IMR-90 (cell line): ENCODE results near the gene CGN. TPM values are rescaled to one million over a fixed set of nuclear protein-coding genes. Genes with fewer than 3 reads are reported as not detected.

ENCODE experiments used
- ATAC-seq: fragments of 200-7000 bp; cut with Tn5 transposase; 2 replicates; pipeline ENCODE4 v1.9.1; 2020; ENCODE audit warnings: low read depth, mild to moderate bottlenecking, moderate library complexity
- BruUV-seq: library from RNA; stranded (reverse); fragments of 400-500 nt; replicated peaks from 2 replicates; lab custom pipeline; 2021; lab: Mats Ljungman, UMichigan
- CTCF ChIA-PET: fragments of 300-600 bp; formaldehyde crosslinking; extraction: SDS; loops from one replicate; lab custom pipeline; 2021; ENCODE audit warnings: antibody characterized with exemption; lab: Yijun Ruan, JAX
- POLR2A ChIA-PET: fragments of 300-600 bp; sonication (Branson Sonifier 250); formaldehyde crosslinking; loops from one replicate; lab custom pipeline; 2022; ENCODE audit warnings: antibody characterized with exemption; ENCODE audit not compliant: unreplicated experiment; lab: Charles Lee
- DNase-seq: peaks from one replicate; pipeline ENCODE4 v3.0.0; 2013
- H2AFZ ChIP-seq: replicated peaks from 2 replicates; pipeline ENCODE3; 2013; ENCODE audit warnings: low read length, mild to moderate bottlenecking; ENCODE audit not compliant: poor library complexity
- H2AK5ac ChIP-seq: 2 replicates; pipeline ENCODE4 v1.6.1; 2013; ENCODE audit warnings: low read depth, low read length, inconsistent platforms
- H2AK9ac ChIP-seq: replicated peaks from 2 replicates; pipeline ENCODE3; 2013; ENCODE audit warnings: mild to moderate bottlenecking, low read depth, low read length, moderate library complexity; ENCODE audit not compliant: poor library complexity
- H2BK120ac ChIP-seq: 2 replicates; pipeline ENCODE4 v1.6.1; 2013; ENCODE audit warnings: low read depth, low read length, inconsistent platforms
- H2BK15ac ChIP-seq: 3 replicates; pipeline ENCODE4 v1.6.1; 2013; ENCODE audit warnings: low read depth, low read length, inconsistent platforms
- H2BK20ac ChIP-seq: 2 replicates; pipeline ENCODE4 v1.6.1; 2013; ENCODE audit warnings: low read depth, mild to moderate bottlenecking, inconsistent platforms, low read length, moderate library complexity
- H2BK5ac ChIP-seq: 2 replicates; pipeline ENCODE4 v1.6.1; 2013; ENCODE audit warnings: mild to moderate bottlenecking, low read depth, low read length, inconsistent platforms; ENCODE audit not compliant: poor library complexity, severe bottlenecking
- H3K14ac ChIP-seq: replicated peaks from 2 replicates; pipeline ENCODE4 v1.6.1; 2013; ENCODE audit warnings: low read depth, low read length, inconsistent platforms
- H3K18ac ChIP-seq: 2 replicates; pipeline ENCODE4 v1.6.1; 2013; ENCODE audit warnings: low read depth, low read length, control low read depth
- H3K23ac ChIP-seq: 2 replicates; pipeline ENCODE4 v1.6.1; 2013; ENCODE audit warnings: low read depth, low read length, inconsistent platforms
- H3K27ac ChIP-seq: 2 replicates; pipeline ENCODE4 v1.5.1; 2013; ENCODE audit warnings: mild to moderate bottlenecking, control low read depth, low read length; ENCODE audit not compliant: insufficient read depth
- H3K27me3 ChIP-seq: 2 replicates; pipeline ENCODE4 v1.6.1; 2013; ENCODE audit warnings: low read length; ENCODE audit not compliant: control insufficient read depth, insufficient read depth
- H3K36me3 ChIP-seq: 2 replicates; pipeline ENCODE4 v1.6.1; 2013; ENCODE audit warnings: low read length, mixed read lengths; ENCODE audit not compliant: control insufficient read depth, insufficient read depth
- H3K4ac ChIP-seq: 2 replicates; pipeline ENCODE4 v1.6.1; 2013; ENCODE audit warnings: low read depth, low read length, inconsistent platforms
- H3K4me1 ChIP-seq: 2 replicates; pipeline ENCODE4 v1.6.1; 2013; ENCODE audit warnings: low read length, mixed read lengths; ENCODE audit not compliant: control insufficient read depth, insufficient read depth
- H3K4me2 ChIP-seq: 2 replicates; pipeline ENCODE4 v1.6.1; 2013; ENCODE audit warnings: low read depth, mild to moderate bottlenecking, control low read depth, low read length, moderate library complexity
- H3K4me3 ChIP-seq: 2 replicates; pipeline ENCODE4 v1.5.1; 2013; ENCODE audit warnings: low read depth, mild to moderate bottlenecking, control low read depth, low read length, moderate library complexity; ENCODE audit not compliant: insufficient read depth
- H3K56ac ChIP-seq: 2 replicates; pipeline ENCODE4 v1.6.1; 2013; ENCODE audit warnings: low read length, inconsistent platforms; ENCODE audit not compliant: insufficient read depth; ENCODE audit errors: extremely low read depth
- H3K79me1 ChIP-seq, 2 experiments: 2 replicates each; pipeline ENCODE4 v1.6.1; 2013; ENCODE audit warnings: low read length in 2 of 2, inconsistent platforms in 1 of 2, low read depth in 1 of 2
- H3K9ac ChIP-seq: 2 replicates; pipeline ENCODE4 v1.6.1; 2013; ENCODE audit warnings: low read depth, low read length, control low read depth
- H3K9me1 ChIP-seq: 2 replicates; pipeline ENCODE4 v1.6.1; 2013; ENCODE audit warnings: low read length, inconsistent platforms; ENCODE audit not compliant: insufficient read depth
- H3K9me3 ChIP-seq: 2 replicates; pipeline ENCODE4 v1.6.1; 2013; ENCODE audit warnings: low read length; ENCODE audit not compliant: control insufficient read depth, insufficient read depth
- H4K20me1 ChIP-seq: 2 replicates; pipeline ENCODE4 v1.6.1; 2013; ENCODE audit warnings: low read length, inconsistent platforms; ENCODE audit not compliant: insufficient read depth
- H4K5ac ChIP-seq: 2 replicates; pipeline ENCODE4 v1.6.1; 2013; ENCODE audit warnings: mild to moderate bottlenecking, low read depth, low read length, control low read depth
- H4K8ac ChIP-seq, 2 experiments: 2 replicates each; pipeline ENCODE4 v1.6.1; 2013; ENCODE audit warnings: low read depth in 2 of 2, low read length in 2 of 2, control low read depth in 1 of 2, inconsistent platforms in 1 of 2
- H4K91ac ChIP-seq: 2 replicates; pipeline ENCODE4 v1.6.1; 2013; ENCODE audit warnings: low read depth, low read length, inconsistent platforms; ENCODE audit not compliant: insufficient read depth
- BHLHE40 ChIP-seq: fragments of 150-350 bp; IDR thresholded peaks from 2 replicates; pipeline ENCODE4 v1.6.1; 2016; ENCODE audit warnings: mild to moderate bottlenecking, low read depth, low read length
- CEBPB ChIP-seq: IDR thresholded peaks from 2 replicates; pipeline ENCODE4 v1.6.1; 2012; ENCODE audit warnings: low read depth, low read length, improper control_type of control experiment
- CHD1 ChIP-seq: IDR thresholded peaks from 2 replicates; pipeline ENCODE4 v1.6.1; 2012; ENCODE audit warnings: low read depth, low read length, improper control_type of control experiment
- FOS ChIP-seq: fragments of 150-350 bp; IDR thresholded peaks from 2 replicates; pipeline ENCODE4 v1.6.1; 2016; ENCODE audit warnings: low read depth, low read length
- MAFK ChIP-seq: IDR thresholded peaks from 2 replicates; pipeline ENCODE4 v1.6.1; 2012; ENCODE audit warnings: low read depth, low read length, improper control_type of control experiment
- MAZ ChIP-seq: IDR thresholded peaks from 2 replicates; pipeline ENCODE4 v1.6.1; 2012; ENCODE audit warnings: low read depth, mild to moderate bottlenecking, low read length, improper control_type of control experiment, moderate library complexity, borderline replicate concordance
- MXI1 ChIP-seq: IDR thresholded peaks from 2 replicates; pipeline ENCODE4 v1.6.1; 2012; ENCODE audit warnings: low read depth, mild to moderate bottlenecking, low read length, moderate library complexity, borderline replicate concordance
- NFE2L2 ChIP-seq: fragments of 150-350 bp; IDR thresholded peaks from 2 replicates; pipeline ENCODE4 v1.6.1; 2016; ENCODE audit warnings: low read depth, mild to moderate bottlenecking, low read length
- POLR2A ChIP-seq: IDR thresholded peaks from 2 replicates; pipeline ENCODE4 v1.6.1; 2012; ENCODE audit warnings: mild to moderate bottlenecking, low read depth, low read length
- RFX5 ChIP-seq: IDR thresholded peaks from 2 replicates; pipeline ENCODE4 v1.8.0; 2012; ENCODE audit warnings: low read depth, mild to moderate bottlenecking, low read length, moderate library complexity
- SMC3 ChIP-seq: fragments of 150-350 bp; IDR thresholded peaks from 2 replicates; pipeline ENCODE4 v1.6.1; 2016; ENCODE audit warnings: low read depth, mild to moderate bottlenecking, antibody characterized with exemption, low read length, moderate library complexity
- WGBS, 2 experiments: methylation state at CpG; one replicate each; pipeline versions ENCODE4 v1.1.5 to v1.1.7; 2013; ENCODE audit warnings: missing lambda C conversion rate in 2 of 2; ENCODE audit not compliant: insufficient read length in 1 of 2; ENCODE audit errors: extremely low coverage in 2 of 2; 5-methylcytosine and 5-hydroxymethylcytosine counted together
- dilution Hi-C: fragments of 300-500 bp; cut with HindIII; formaldehyde crosslinking; loops from one replicate; pipeline ENCODE4 v1.14.3; 2018; ENCODE audit warnings: low sequenced_read_pairs; ENCODE audit not compliant: unreplicated experiment
- in situ Hi-C: fragments of 300-500 bp; cut with MboI; formaldehyde crosslinking; loops from 3 replicates; pipeline ENCODE4 v1.14.3; 2019; ENCODE audit warnings: low sequenced_read_pairs, inconsistent platforms, mixed read lengths
- intact Hi-C: fragments of 100-400 bp; cut with micrococcal nuclease; formaldehyde crosslinking; loops from 2 replicates; pipeline ENCODE4 v1.10.0; 2022
- polyA plus RNA-seq, 3 experiments: library from polyadenylated mRNA; depleted of rRNA; stranded (reverse); fragments of >200 nt; gene quantifications; 2 replicates each; pipeline ENCODE4 v1.2.3, GENCODE V29; 2012; ENCODE audit warnings: low replicate concordance in 1 of 3
- total RNA-seq: library from RNA; depleted of rRNA; stranded (reverse); fragments of >200 nt; gene quantifications from 2 replicates; pipeline ENCODE4 v1.2.3, GENCODE V29; 2012

CGN gene
- total and polyA plus RNA-seq, 2 of the 4 experiments (the other 2 are of a cell fraction), result 0.34 to 0.36 TPM

- no peak for TF ChIP-seq MAZ
- TF ChIP-seq NFE2L2, result no peak
- no peak for TF ChIP-seq MAFK
Observed at GRCh38 chr1:151541752-151542151, 30.6 kb downstream of the CGN start (continued).

- no peak overlapping the region for H3K9ac ChIP-seq
- no peaks in the 10 kb centered on the region; the same call in 1 of the 2 replicates for H3K36me3 ChIP-seq
- no TSS peak for BruUV-seq
- 0 out of 2 replicates have a peak overlapping the region, but pooled peaks have one; percentile 18 for H4K5ac ChIP-seq
- H2AFZ ChIP-seq, result no peak overlapping the region
- H2AK5ac ChIP-seq, result peak overlapping the region; percentile 56; the same call in 1 of the 2 replicates
- peak overlapping the region; percentile 38; the same call in 1 of the 2 replicates for H2BK120ac ChIP-seq
- POLR2A ChIA-PET, result no interaction called here
- ATAC-seq (peak; percentile 18), DNase-seq (peak; percentile 86)
- no peak overlapping the region for H3K56ac ChIP-seq
- 0 out of 2 replicates have a peak overlapping the region, but pooled peaks have one; percentile 2 for H3K14ac ChIP-seq
- H3K4ac ChIP-seq, result peak overlapping the region; percentile 62; the same call in 1 of the 2 replicates
- peak overlapping the region; percentile 48; the same call in 1 of the 2 replicates for H3K4me2 ChIP-seq
- no peak for TF ChIP-seq CHD1
- TF ChIP-seq SMC3, result no peak
- no peak for TF ChIP-seq POLR2A
- no peak for TF ChIP-seq RFX5
- TF ChIP-seq BHLHE40, result peak; percentile 40; the same call in 1 of the 2 replicates
- TF ChIP-seq MAFK, result no peak
- TF ChIP-seq MXI1, result no peak
- TF ChIP-seq NFE2L2, result no peak
- peak; percentile 55; the same call in 1 of the 2 replicates for TF ChIP-seq CEBPB
- no peak for TF ChIP-seq FOS
- 0 out of 2 replicates have a peak, but pooled peaks have one; percentile 29 for TF ChIP-seq MAZ
- H2AK9ac ChIP-seq, result no peak overlapping the region
- H3K27me3 ChIP-seq, result no peaks in the 10 kb centered on the region
- H3K18ac ChIP-seq, result peak overlapping the region; percentile 26; the same call in 1 of the 2 replicates
- peaks cover 22% of the 10 kb centered on the region for H4K20me1 ChIP-seq
- H3K23ac ChIP-seq, result 0 out of 2 replicates have a peak overlapping the region, but pooled peaks have one; percentile 2
- H3K79me1 ChIP-seq, result peaks cover 13 to 65% of the 10 kb centered on the region in 2 experiments; a peak in 3 of 4 replicates
- peaks cover 31% of the 10 kb centered on the region for H3K9me1 ChIP-seq
- in situ Hi-C loops (loop anchor here (10.0 kb wide), 1 partner anchor 452 kb away; the partner anchor contains the start of gene S100A10), dilution Hi-C loops (no loop called here), intact Hi-C loops (loop anchor here (10.0 kb wide), 2 partner anchors 218 to 292 kb away; partner anchors contain the start of genes C2CD4D, PI4KB and RORC)
- H3K9me3 ChIP-seq, result no peaks in the 10 kb centered on the region
- H2BK5ac ChIP-seq, result peak overlapping the region; percentile 62
- H3K4me3 ChIP-seq, result no peak overlapping the region
- no peak overlapping the region for H2BK20ac ChIP-seq
- peak overlapping the region; percentile 53; the same call in 1 of the 2 replicates for H3K27ac ChIP-seq
- H4K91ac ChIP-seq, result no peak overlapping the region
- CTCF ChIA-PET, result interaction anchor here (0.6 kb wide), 1 partner anchor 240 kb away, joined by 3 read pairs; no protein-coding TSS in a partner anchor
- no CpG with 5 or more reads among the region's 3 CpGs for WGBS, 2 experiments
- H2BK15ac ChIP-seq, result peak overlapping the region; percentile 17; the same call in 1 of the 3 replicates
- H4K8ac ChIP-seq, result no peak overlapping the region
- peaks cover 24% of the 10 kb centered on the region for H3K4me1 ChIP-seq
Observed at GRCh38 chr1:151542710-151543129, 31.5 kb downstream of the CGN start.
